Measurements from ENCODE around the gene CEP152. TPM values are rescaled to one million over a fixed set of nuclear protein-coding genes. Genes with fewer than 3 reads are reported as not detected.

Gene CEP152
- total and polyA plus RNA-seq, 2 of the 13 experiments (the other 11 are each of a cell fraction or from before 2014, with no cell fraction given), result 1.3 to 14.7 TPM

GRCh38 chr15:48810414-48811324 is at the start of gene CEP152 (continued):
- TF ChIP-seq CEBPZ (IDR thresholded peaks at IDR 0.05; ENCODE audit: low read length) (no peak), CCDC6 (CRISPR knock-in tag; IDR thresholded peaks at IDR 0.05) (peak; percentile 49; the same call in 1 of the 2 replicates), AGO2 (optimal IDR thresholded peaks at IDR 0.05; ENCODE audit: low read depth, low read length) (no peak), ZNF878 (CRISPR knock-in tag; IDR thresholded peaks at IDR 0.05) (peak; percentile 65; the same call in 1 of the 2 replicates), ZBTB25 (CRISPR knock-in tag; IDR thresholded peaks at IDR 0.05) (0 out of 2 replicates have a peak, but pooled peaks have one; percentile 23), ATF4 (CRISPR knock-in tag; IDR thresholded peaks at IDR 0.05) (no peak), GATA4 (IDR thresholded peaks at IDR 0.05; ENCODE audit: borderline replicate concordance, low read depth) (no peak), HMGA1 (CRISPR knock-in tag; conservative IDR thresholded peaks at IDR 0.05) (no peak), POGZ (CRISPR knock-in tag; IDR thresholded peaks at IDR 0.05) (no peak; the same call in 1 of the 2 replicates), MATR3 (CRISPR knock-in tag; IDR thresholded peaks at IDR 0.05) (no peak), ZNF687 (CRISPR knock-in tag; IDR thresholded peaks at IDR 0.05) (peak; percentile 71), HMGXB3 (CRISPR knock-in tag; IDR thresholded peaks at IDR 0.05; ENCODE audit: borderline replicate concordance) (no peak), TAF1 (CRISPR knock-in tag; IDR thresholded peaks at IDR 0.05) (peak; percentile 57; the same call in 1 of the 2 replicates)
